ENCODE results near the gene LIPA. TPM values are rescaled to one million over a fixed set of nuclear protein-coding genes. Genes with fewer than 3 reads are reported as not detected.

Gene LIPA
- total RNA-seq, 1 donor from 2014 or later = 17.0 TPM

DNA sequence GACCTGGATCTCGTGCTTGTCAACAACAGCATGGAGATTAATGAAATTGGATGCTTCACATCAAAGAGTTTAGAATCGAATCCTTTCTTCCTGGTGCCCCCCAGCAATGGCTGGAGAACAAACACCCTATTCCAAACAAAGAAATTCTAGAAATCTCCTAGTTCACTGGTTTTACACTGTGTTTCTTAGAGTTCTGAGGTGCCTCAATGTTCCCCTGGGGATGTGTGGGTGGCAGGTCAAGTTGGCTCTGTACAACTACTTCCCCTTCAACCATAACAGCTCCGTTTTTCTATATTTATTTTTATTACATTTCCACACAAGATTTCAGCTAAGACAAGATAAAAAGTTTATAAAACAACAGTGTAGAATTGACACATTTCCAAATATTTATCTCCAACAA, 66.9 kb downstream of the LIPA start:
- no peak for DNase-seq (ENCODE audit: low spot score, unreplicated experiment)
- Mint-ChIP-seq H3K27ac (no peak overlapping the region), H3K4me3 (ENCODE audit: low read depth) (no peak overlapping the region), H3K9me3 (ENCODE audit: low read depth) (no peaks in the 10 kb centered on the region), H3K4me1 (ENCODE audit: low read depth) (peaks cover 20% of the 10 kb centered on the region), H3K36me3 (ENCODE audit: insufficient read depth) (no peaks in the 10 kb centered on the region), H3K27me3 (peaks cover 78% of the 10 kb centered on the region)
- TF ChIP-seq, protein P1, sequence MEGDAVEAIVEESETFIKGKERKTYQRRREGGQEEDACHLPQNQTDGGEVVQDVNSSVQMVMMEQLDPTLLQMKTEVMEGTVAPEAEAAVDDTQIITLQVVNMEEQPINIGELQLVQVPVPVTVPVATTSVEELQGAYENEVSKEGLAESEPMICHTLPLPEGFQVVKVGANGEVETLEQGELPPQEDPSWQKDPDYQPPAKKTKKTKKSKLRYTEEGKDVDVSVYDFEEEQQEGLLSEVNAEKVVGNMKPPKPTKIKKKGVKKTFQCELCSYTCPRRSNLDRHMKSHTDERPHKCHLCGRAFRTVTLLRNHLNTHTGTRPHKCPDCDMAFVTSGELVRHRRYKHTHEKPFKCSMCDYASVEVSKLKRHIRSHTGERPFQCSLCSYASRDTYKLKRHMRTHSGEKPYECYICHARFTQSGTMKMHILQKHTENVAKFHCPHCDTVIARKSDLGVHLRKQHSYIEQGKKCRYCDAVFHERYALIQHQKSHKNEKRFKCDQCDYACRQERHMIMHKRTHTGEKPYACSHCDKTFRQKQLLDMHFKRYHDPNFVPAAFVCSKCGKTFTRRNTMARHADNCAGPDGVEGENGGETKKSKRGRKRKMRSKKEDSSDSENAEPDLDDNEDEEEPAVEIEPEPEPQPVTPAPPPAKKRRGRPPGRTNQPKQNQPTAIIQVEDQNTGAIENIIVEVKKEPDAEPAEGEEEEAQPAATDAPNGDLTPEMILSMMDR (IDR thresholded peaks at IDR 0.05; ENCODE audit: unreplicated experiment) = no peak

GRCh38 chr10:89183571-89183970, 68.0 kb downstream of the LIPA start:
- Mint-ChIP-seq H3K4me1 (ENCODE audit: low read depth) (peaks cover 20% of the 10 kb centered on the region), H3K27me3 (peaks cover 70% of the 10 kb centered on the region), H3K4me3 (ENCODE audit: low read depth) (no peak overlapping the region), H3K27ac (no peak overlapping the region), H3K36me3 (ENCODE audit: insufficient read depth) (no peaks in the 10 kb centered on the region), H3K9me3 (ENCODE audit: low read depth) (no peaks in the 10 kb centered on the region)
- DNase-seq (ENCODE audit: low spot score, unreplicated experiment) = no peak
- TF ChIP-seq, protein P1 (IDR thresholded peaks at IDR 0.05; ENCODE audit: unreplicated experiment) = no peak

DNA sequence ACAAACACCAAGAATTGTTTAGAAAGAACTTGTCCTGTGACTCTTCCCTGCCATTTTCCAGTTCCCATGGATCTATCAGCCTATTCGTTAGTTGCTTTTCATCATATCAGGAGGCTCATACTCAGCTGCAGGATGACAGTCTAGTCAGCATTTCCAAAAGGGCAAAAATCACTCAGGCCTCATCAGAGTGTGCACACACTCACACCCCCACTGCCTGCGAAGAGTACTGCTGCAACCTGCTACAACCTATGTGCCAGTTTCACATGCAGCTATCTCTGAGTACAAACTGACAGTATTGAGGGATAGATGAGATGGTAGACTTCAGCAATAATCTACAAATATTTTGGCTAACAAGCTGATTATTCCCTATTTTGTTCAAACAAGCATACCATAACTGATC, 68.7 kb downstream of the LIPA start:
- Mint-ChIP-seq H3K4me1 (ENCODE audit: low read depth) (peaks cover 20% of the 10 kb centered on the region), H3K27me3 (peaks cover 63% of the 10 kb centered on the region), H3K4me3 (ENCODE audit: low read depth) (no peak overlapping the region), H3K36me3 (ENCODE audit: insufficient read depth) (no peaks in the 10 kb centered on the region), H3K27ac (no peak overlapping the region), H3K9me3 (ENCODE audit: low read depth) (no peaks in the 10 kb centered on the region)
- TF ChIP-seq, protein P1 (IDR thresholded peaks at IDR 0.05; ENCODE audit: unreplicated experiment) = no peak
- DNase-seq (ENCODE audit: low spot score, unreplicated experiment) = no peak

GRCh38 chr10:89175816-89176215, 75.8 kb downstream of the LIPA start:
- H3K27ac Mint-ChIP-seq = no peak overlapping the region
- no peak overlapping the region for H3K4me3 Mint-ChIP-seq (ENCODE audit: low read depth)
- H3K36me3 Mint-ChIP-seq (ENCODE audit: insufficient read depth) = no peaks in the 10 kb centered on the region
- DNase-seq (ENCODE audit: low spot score, unreplicated experiment) = no peak
- H3K27me3 Mint-ChIP-seq = peaks cover 47% of the 10 kb centered on the region
- TF ChIP-seq, protein P1 (IDR thresholded peaks at IDR 0.05; ENCODE audit: unreplicated experiment) = no peak
- H3K9me3 Mint-ChIP-seq (ENCODE audit: low read depth) = no peaks in the 10 kb centered on the region
- H3K4me1 Mint-ChIP-seq (ENCODE audit: low read depth) = no peaks in the 10 kb centered on the region

GRCh38 chr10:89173075-89173474, 78.5 kb downstream of the LIPA start:
- no peaks in the 10 kb centered on the region for H3K36me3 Mint-ChIP-seq (ENCODE audit: insufficient read depth)
- no peak for DNase-seq (ENCODE audit: low spot score, unreplicated experiment)
- TF ChIP-seq, protein P1 (IDR thresholded peaks at IDR 0.05; ENCODE audit: unreplicated experiment) = no peak
- H3K27me3 Mint-ChIP-seq = peaks cover 55% of the 10 kb centered on the region
- no peaks in the 10 kb centered on the region for H3K4me1 Mint-ChIP-seq (ENCODE audit: low read depth)
- no peaks in the 10 kb centered on the region for H3K9me3 Mint-ChIP-seq (ENCODE audit: low read depth)
- H3K27ac Mint-ChIP-seq = no peak overlapping the region
- H3K4me3 Mint-ChIP-seq (ENCODE audit: low read depth) = no peak overlapping the region
